ENCODE results near the gene TMEM150B. TPM values are rescaled to one million over a fixed set of nuclear protein-coding genes. Genes with fewer than 3 reads are reported as not detected.

TMEM150B gene
- total RNA-seq, 1 experiment from 2014 or later: not detected

DNA sequence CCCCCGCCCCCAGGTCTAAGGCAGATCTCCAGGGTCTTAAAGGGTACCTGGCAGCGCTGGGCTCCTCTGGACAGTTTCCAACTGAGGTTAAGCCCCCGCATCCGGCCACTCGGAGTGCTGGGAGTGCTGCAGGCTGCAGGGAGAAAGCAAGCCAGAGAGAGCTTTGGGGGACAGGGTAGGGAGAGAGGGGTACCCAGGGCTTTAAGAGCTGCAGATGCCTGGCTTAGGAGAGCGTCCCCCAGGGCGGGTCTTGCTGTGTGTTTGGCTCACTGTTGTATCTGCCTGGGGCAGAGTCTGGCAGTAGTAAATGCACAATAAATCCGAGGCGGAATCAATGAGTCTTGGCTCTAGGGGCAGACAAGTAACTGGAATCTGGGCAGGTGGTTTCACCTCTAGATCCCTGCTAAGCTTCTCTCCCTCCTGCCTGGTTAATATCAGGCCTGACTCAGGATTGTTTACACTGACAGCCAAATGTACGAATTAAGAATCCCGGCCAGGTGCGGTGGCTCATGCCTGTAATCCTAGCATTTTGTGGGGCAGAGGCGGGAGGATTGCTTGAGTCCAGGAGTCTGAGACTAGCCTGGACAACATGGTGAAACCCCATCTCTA is 30.2 kb upstream of the TMEM150B start:
- Histone ChIP-seq H3K4me2 (ENCODE audit: low read length) (no peak overlapping the region), H3K27me3 (ENCODE audit: insufficient read depth, low read length) (no peaks in the 10 kb centered on the region), H3K4me1 (ENCODE audit: control insufficient read depth in 1 of 2, insufficient read depth in 2 of 2, low read length in 2 of 2) (peaks cover 2 to 42% of the 10 kb centered on the region in 2 experiments; a peak in 3 of 4 replicates), H3K36me3 (ENCODE audit: control insufficient read depth in 1 of 2, insufficient read depth in 2 of 2, low read length in 2 of 2) (no peaks in the 10 kb centered on the region), H3K4me3 (replicated peaks in 1 of 2; ENCODE audit: low read depth in 1 of 2, low read length in 2 of 2) (no peak overlapping the region), H3K9me3 (ENCODE audit: control insufficient read depth in 1 of 2, insufficient read depth in 1 of 2, low read depth in 1 of 2, low read length in 2 of 2) (no peaks in the 10 kb centered on the region), H3K27ac (ENCODE audit: low read depth, low read length) (no peak overlapping the region), H3K9me2 (ENCODE audit: insufficient read depth) (no peaks in the 10 kb centered on the region), H3K79me2 (ENCODE audit: insufficient read depth, low read length) (no peaks in the 10 kb centered on the region), H3K9ac (ENCODE audit: low read length) (no peak overlapping the region), H2AFZ (ENCODE audit: low read depth, low read length, poor library complexity, severe bottlenecking) (no peak overlapping the region), H4K20me1 (ENCODE audit: insufficient read depth) (no peaks in the 10 kb centered on the region)
- POLR2A ChIA-PET: no interaction called here
- CTCF ChIA-PET: no interaction called here
- TF ChIP-seq POLR2A (IDR thresholded peaks at IDR 0.05; ENCODE audit: borderline replicate concordance, extremely low read depth, insufficient read depth, insufficient read length) (no peak), JUND (IDR thresholded peaks at IDR 0.05) (no peak), CEBPB (IDR thresholded peaks at IDR 0.05; ENCODE audit: low read depth) (no peak), ZNF274 (IDR thresholded peaks at IDR 0.05; ENCODE audit: low read depth, low read length) (no peak), SP1 (IDR thresholded peaks at IDR 0.05; ENCODE audit: low read depth) (no peak), SIN3A (IDR thresholded peaks at IDR 0.05; ENCODE audit: low read depth) (no peak)
- TF ChIP-seq, protein P1, sequence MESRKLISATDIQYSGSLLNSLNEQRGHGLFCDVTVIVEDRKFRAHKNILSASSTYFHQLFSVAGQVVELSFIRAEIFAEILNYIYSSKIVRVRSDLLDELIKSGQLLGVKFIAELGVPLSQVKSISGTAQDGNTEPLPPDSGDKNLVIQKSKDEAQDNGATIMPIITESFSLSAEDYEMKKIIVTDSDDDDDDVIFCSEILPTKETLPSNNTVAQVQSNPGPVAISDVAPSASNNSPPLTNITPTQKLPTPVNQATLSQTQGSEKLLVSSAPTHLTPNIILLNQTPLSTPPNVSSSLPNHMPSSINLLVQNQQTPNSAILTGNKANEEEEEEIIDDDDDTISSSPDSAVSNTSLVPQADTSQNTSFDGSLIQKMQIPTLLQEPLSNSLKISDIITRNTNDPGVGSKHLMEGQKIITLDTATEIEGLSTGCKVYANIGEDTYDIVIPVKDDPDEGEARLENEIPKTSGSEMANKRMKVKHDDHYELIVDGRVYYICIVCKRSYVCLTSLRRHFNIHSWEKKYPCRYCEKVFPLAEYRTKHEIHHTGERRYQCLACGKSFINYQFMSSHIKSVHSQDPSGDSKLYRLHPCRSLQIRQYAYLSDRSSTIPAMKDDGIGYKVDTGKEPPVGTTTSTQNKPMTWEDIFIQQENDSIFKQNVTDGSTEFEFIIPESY (IDR thresholded peaks at IDR 0.05; ENCODE audit: extremely low read depth, insufficient replicate concordance, low read length): no peak
- TF ChIP-seq, protein P2, sequence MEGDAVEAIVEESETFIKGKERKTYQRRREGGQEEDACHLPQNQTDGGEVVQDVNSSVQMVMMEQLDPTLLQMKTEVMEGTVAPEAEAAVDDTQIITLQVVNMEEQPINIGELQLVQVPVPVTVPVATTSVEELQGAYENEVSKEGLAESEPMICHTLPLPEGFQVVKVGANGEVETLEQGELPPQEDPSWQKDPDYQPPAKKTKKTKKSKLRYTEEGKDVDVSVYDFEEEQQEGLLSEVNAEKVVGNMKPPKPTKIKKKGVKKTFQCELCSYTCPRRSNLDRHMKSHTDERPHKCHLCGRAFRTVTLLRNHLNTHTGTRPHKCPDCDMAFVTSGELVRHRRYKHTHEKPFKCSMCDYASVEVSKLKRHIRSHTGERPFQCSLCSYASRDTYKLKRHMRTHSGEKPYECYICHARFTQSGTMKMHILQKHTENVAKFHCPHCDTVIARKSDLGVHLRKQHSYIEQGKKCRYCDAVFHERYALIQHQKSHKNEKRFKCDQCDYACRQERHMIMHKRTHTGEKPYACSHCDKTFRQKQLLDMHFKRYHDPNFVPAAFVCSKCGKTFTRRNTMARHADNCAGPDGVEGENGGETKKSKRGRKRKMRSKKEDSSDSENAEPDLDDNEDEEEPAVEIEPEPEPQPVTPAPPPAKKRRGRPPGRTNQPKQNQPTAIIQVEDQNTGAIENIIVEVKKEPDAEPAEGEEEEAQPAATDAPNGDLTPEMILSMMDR (IDR thresholded peaks at IDR 0.05 in 2 of 3, conservative IDR thresholded peaks at IDR 0.05 in 1 of 3; ENCODE audit: borderline replicate concordance in 1 of 3, insufficient read depth in 1 of 3, low read depth in 2 of 3, low read length in 2 of 3): no peak
- TF ChIP-seq, protein P3, sequence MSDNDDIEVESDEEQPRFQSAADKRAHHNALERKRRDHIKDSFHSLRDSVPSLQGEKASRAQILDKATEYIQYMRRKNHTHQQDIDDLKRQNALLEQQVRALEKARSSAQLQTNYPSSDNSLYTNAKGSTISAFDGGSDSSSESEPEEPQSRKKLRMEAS (IDR thresholded peaks at IDR 0.05): no peak
- RAD21 ChIA-PET (ENCODE audit: low non-redundant PET in 1 of 2, low total read pairs in 2 of 2, uncharacterized antibody in 2 of 2, unreplicated experiment in 2 of 2): no interaction called here
- intact Hi-C loops (cut with micrococcal nuclease): no loop called here
- no peak for DNase-seq (ENCODE audit: low read depth, low spot score)
- BruUV-seq (replicated peaks): no TSS peak
- no peak for ATAC-seq

Data from HCT116 (cell line).